ENCODE data around the gene SOX15.

SOX15 gene

GRCh38 chr17:7576432-7576937 lies 13.4 kb downstream of the SOX15 start:
- no peak for DNase-seq

DNA sequence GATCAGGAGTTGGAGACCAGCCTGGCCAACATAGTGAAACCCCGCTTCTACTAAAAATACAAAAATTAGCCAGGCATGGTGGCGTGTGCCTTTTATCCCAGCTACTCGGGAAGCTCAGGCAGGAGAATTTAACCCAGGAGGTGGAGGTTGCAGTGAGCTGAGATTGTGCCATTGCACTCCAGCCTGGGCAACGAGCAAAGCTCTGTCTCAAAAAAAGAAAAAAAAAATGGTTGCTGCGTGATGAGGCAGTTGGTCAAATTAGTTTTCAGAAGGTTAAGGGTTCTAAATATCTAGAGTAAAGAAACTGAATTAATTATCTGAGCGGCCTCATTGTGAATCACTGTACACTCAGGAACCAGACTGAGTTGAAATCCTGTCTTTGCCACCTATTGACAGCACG lies 13.9 kb downstream of the SOX15 start:
- DNase-seq, result no peak

DNA sequence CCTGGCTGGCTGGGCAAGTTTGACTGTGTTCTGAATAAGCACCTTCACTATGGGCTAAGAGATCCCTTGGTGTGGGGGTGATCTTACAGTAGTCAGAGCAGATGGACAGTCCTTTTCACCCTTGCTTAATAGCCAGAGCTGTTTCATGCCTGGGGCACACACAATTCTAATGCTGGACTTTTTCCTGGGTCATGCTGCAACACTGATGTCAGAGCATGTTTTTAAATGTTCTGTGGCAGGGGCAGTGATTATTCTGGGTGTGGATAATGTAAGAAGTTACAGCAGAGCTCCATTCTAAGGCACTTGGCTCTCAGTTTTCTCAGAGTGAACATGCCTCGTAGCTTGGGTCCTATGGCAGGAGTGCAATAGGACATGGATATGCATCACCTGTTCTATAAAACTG lies 14.4 kb downstream of the SOX15 start:
- no peak for DNase-seq

GRCh38 chr17:7574176-7574953 lies 15.5 kb downstream of the SOX15 start:
- no peak for DNase-seq

GRCh38 chr17:7573324-7574080 lies 16.4 kb downstream of the SOX15 start:
- DNase-seq, result peak; percentile 79 to 92 (median 86)

DNA sequence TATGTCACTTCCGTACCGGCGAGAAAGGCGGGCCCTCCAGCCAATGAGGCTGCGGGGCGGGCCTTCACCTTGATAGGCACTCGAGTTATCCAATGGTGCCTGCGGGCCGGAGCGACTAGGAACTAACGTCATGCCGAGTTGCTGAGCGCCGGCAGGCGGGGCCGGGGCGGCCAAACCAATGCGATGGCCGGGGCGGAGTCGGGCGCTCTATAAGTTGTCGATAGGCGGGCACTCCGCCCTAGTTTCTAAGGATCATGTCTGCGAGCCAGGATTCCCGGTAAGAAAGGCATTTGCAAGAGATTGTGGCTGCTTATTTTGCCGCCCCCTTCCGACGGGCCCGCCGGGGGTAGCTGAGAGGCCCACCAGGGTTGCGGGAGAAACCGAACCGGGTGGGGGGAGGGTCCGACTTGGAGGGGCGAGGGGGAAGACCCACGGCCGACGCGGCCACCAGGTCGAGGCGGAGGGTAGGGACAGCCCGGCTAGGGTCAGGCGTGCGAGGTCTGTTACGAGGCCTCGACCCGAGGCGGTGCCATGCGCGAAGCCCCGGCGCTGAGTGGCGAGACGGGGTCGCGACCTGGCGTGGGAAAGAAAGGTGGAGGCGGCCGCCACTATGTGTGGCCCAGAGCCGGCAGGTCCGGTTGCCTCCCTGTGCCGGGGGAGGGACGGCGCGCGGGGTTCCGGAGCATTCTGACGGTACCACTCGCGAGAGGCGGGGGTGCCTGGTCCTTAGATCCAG lies 17.1 kb downstream of the SOX15 start:
- peak; percentile 97 to 99 (median 99) for DNase-seq

GRCh38 chr17:7572338-7572587 lies 17.6 kb downstream of the SOX15 start:
- no peak for DNase-seq

- DNase-seq, result no peak
Measured at GRCh38 chr17:7570351-7570750, 19.5 kb downstream of the SOX15 start.

DNA sequence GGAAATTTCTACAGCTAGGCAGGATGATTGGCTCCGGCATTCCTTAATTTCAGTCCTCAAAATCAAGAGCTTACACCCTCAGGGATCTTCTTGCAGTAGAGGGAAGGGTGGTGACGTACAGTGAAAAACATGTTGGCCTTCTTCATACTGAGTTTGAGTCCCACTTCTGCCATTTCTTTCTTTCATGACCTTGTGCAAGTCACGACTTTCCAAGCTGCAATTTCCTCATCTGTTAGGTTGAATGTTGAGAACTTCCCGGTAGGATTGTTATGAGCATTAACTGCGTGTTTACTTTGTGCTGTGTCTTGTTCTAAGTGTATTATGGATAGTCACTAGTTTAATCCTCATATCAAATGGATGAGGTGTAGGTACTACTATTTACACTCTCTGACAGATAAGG lies 20.3 kb downstream of the SOX15 start:
- no peak for DNase-seq

DNA sequence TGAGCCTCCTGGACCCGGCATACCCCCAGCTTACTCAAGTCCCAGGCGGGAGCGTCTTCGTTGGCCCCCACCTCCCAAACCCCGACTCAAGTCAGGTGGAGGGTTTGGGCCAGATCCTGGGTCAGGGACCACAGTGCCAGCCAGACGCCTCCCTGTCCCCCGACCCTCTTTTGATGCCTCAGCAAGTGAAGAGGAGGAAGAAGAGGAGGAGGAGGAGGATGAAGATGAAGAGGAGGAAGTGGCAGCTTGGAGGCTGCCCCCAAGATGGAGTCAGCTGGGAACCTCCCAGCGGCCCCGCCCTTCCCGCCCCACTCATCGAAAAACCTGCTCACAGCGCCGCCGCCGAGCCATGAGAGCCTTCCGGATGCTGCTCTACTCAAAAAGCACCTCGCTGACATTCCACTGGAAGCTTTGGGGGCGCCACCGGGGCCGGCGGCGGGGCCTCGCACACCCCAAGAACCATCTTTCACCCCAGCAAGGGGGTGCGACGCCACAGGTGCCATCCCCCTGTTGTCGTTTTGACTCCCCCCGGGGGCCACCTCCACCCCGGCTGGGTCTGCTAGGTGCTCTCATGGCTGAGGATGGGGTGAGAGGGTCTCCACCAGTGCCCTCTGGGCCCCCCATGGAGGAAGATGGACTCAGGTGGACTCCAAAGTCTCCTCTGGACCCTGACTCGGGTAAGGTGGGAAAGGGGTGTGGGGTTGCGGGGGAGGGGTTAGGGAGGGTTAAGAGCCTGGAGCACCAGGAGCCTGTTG lies 26.6 kb downstream of the SOX15 start:
- DNase-seq, result no peak

DNA sequence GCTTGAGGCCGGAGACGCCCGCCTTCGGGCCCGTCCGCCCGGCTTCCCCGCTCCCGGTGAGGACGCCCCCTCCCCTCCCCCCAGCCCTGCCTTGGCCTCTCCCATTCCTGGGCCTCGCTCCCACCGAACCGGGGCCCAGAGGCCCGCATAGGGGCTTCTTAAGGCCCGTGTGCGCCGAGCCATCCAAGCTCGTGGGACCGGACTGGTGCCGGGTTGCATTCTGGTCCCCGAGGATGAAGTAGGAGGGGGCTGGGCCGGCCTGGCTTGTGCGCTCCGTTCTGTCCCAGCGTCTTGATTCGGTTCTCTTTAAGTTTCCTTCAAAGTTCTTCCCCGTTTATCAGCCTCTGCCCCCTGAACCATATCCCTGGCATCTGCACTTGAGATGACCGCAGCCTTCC lies 27.7 kb downstream of the SOX15 start:
- DNase-seq, result no peak

- peak; percentile 76 to 82 (median 80) for DNase-seq
Measured at GRCh38 chr17:7561589-7562207, 28.2 kb downstream of the SOX15 start, which contains the start of gene SENP3. Gene SENP3, plus strand, starts transcription at chr17:7561919. Its CDS starts 1,158 bp downstream, at chr17:7563077.

DNA sequence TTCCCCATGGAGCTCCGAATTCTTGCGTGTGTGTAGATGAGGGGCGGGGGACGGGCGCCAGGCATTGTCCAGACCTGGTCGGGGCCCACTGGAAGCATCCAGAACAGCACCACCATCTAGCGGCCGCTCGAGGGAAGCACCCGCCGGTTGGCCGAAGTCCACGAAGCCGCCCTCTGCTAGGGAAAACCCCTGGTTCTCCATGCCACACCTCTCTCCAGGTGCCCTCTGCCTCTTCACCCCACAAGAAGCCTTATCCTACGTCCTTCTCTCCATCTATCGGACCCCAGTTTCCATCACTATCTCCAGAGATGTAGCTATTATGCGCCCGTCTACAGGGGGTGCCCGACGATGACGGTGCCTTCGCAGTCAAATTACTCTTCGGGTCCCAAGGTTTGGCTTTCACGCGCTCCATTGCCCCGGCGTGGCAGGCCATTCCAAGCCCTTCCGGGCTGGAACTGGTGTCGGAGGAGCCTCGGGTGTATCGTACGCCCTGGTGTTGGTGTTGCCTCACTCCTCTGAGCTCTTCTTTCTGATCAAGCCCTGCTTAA lies 28.8 kb downstream of the SOX15 start:
- DNase-seq, result peak; percentile 59 to 71 (median 63)

DNA sequence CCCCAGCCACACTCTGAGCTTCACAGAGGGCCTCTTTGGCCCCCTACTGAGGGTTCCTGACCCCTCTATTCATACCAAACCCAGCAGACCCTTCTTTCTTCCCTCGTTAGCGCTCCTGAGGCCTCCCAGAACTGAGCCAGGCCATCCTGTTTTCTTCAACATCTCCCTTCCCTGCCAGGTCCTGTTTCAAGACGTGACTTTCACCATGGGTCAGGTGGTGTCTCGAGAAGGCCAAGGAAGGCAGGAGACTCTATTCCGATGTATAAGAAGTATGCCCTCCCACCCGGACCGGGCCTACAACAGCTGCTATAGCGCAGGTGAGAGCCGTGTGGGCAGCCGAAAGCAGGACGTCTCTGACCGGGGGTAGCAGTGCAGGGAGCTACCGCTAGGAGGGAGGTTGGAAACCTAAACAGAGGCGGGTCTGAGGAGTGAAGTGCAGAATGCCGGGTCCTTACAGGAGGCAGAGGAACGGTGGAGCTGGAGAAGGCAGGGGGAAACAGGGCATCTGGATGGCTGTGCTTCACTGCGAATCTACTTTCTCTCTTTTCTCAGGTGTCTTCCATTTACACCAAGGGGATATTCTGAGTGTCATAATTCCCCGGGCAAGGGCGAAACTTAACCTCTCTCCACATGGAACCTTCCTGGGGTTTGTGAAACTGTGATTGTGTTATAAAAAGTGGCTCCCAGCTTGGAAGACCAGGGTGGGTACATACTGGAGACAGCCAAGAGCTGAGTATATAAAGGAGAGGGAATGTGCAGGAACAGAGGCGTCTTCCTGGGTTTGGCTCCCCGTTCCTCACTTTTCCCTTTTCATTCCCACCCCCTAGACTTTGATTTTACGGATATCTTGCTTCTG lies 29.5 kb downstream of the SOX15 start:
- DNase-seq, result peak in 1 of 4 experiments; percentile 23

DNA sequence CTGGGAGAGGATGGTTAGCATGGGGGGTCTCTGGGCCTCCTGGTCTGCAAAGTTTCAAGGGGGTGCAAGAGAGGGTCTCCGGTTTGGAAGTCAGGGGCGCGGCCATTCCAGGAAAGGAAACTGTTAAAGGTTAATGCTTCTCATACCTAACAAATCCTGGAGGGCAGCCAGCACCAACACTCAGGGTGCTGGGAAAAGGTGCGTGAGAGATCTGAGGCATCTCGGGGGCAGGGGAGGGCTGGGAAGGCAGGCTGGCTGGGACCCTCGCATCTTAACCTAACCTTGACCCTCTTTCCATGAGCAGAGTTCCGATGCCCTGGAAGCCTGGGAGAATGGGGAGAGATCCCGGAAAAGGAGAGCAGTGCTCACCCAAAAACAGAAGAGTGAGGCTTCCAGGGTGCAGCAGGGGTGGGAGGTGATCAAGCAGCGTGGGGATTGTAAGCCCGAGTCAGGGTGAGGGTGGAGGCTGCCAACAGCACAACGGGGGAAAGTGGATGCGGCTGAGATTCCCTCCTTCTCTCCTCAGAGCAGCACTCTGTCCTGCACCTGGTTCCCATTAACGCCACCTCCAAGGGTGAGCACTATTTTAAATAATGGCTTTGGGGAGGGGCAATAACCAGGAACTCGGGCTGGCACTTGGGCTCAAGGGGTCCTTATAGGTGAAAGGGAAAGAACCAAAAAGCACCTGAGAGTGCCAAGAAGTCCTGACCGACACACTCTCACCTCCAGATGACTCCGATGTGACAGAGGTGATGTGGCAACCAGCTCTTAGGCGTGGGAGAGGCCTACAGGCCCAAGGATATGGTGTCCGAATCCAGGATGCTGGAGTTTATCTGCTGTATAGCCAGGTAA lies 30.3 kb downstream of the SOX15 start:
- DNase-seq, result no peak

DNA sequence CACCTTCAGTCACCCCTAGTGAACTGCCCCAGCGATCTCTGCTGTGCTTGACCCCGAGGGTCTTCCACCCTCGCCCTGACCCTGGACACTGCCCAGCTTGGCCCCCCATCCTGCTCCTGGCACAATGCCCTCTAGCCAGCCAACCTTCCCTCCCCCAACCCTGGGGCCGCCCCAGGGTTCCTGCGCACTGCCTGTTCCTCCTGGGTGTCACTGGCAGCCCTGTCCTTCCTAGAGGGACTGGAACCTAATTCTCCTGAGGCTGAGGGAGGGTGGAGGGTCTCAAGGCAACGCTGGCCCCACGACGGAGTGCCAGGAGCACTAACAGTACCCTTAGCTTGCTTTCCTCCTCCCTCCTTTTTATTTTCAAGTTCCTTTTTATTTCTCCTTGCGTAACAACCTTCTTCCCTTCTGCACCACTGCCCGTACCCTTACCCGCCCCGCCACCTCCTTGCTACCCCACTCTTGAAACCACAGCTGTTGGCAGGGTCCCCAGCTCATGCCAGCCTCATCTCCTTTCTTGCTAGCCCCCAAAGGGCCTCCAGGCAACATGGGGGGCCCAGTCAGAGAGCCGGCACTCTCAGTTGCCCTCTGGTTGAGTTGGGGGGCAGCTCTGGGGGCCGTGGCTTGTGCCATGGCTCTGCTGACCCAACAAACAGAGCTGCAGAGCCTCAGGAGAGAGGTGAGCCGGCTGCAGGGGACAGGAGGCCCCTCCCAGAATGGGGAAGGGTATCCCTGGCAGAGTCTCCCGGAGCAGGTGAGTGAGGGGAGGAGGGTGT lies 31.2 kb downstream of the SOX15 start, which contains the start of gene TNFSF13:
TNFSF13 (plus strand) TSS at position 207 of the 776 bp plus-strand sequence; CDS start at position 497, 290 bp downstream.
- DNase-seq, result no peak

DNA sequence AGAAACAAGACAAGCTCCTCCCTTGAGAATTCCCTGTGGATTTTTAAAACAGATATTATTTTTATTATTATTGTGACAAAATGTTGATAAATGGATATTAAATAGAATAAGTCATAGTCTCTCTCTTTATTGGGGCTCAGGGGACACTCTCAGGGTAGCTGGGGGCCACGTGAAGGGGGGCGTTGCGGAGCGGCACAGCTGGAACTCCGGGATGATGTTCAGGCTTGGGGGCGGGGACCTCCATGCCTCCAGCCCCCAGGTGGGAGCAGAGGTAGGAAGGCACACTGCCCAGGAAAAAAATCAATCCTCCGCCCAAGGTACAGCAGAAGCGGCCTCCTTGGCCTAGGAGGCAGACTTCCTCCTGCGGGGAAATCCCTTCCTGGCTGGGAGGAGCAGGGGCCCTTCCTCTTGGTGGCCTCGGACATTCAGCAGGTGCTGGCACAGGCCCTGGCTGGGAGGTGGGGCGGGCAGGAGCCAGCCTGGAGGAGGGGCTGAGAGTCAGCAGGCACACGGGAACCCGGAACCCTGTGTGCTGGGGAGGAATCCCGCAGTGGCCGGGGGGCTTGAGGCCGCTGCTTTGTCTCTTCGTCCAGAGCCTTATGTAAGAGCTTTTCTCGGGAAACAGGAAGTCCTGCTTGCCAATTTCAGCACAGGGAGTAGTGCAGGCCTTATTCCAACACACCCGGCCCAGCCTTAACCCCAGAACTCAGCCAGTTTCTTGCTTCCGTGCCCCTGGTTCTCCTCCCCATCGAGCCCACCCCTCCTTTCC lies 31.9 kb downstream of the SOX15 start:
- DNase-seq, result no peak

DNA sequence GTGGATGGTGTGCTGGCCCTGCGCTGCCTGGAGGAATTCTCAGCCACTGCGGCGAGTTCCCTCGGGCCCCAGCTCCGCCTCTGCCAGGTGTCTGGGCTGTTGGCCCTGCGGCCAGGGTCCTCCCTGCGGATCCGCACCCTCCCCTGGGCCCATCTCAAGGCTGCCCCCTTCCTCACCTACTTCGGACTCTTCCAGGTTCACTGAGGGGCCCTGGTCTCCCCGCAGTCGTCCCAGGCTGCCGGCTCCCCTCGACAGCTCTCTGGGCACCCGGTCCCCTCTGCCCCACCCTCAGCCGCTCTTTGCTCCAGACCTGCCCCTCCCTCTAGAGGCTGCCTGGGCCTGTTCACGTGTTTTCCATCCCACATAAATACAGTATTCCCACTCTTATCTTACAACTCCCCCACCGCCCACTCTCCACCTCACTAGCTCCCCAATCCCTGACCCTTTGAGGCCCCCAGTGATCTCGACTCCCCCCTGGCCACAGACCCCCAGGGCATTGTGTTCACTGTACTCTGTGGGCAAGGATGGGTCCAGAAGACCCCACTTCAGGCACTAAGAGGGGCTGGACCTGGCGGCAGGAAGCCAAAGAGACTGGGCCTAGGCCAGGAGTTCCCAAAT lies 32.6 kb downstream of the SOX15 start:
- DNase-seq, result no peak

Data from activated CD4-positive, CD25-positive, alpha-beta regulatory T cell (primary cell).